GM19023 (cell line): ENCODE results near the gene TSFM.

ENCODE experiments used
- ATAC-seq: cut with Tn5 transposase; IDR thresholded peaks from one replicate; pipeline ENCODE4 v1.9.1; 2021; ENCODE audit warnings: mild to moderate bottlenecking, moderate library complexity; ENCODE audit not compliant: unreplicated experiment

TSFM gene

GRCh38 chr12:57833672-57834071 is 51.1 kb downstream of the TSFM start:
- ATAC-seq = no peak

- ATAC-seq = no peak
These were observed 51.7 kb downstream of the TSFM start for GRCh38 chr12:57834086-57834876.

- no peak for ATAC-seq
These were observed 53.0 kb downstream of the TSFM start for GRCh38 chr12:57835366-57836288.

- ATAC-seq = peak; percentile 35
These were observed 54.1 kb downstream of the TSFM start for GRCh38 chr12:57836442-57837375.

- ATAC-seq = no peak
These were observed 55.4 kb downstream of the TSFM start for GRCh38 chr12:57837864-57838562.

GRCh38 chr12:57838594-57839302 is 56.2 kb downstream of the TSFM start:
- no peak for ATAC-seq

- ATAC-seq = no peak
These were observed 57.4 kb downstream of the TSFM start for GRCh38 chr12:57839996-57840395.

GRCh38 chr12:57840726-57841125 is 58.1 kb downstream of the TSFM start:
- no peak for ATAC-seq

GRCh38 chr12:57841445-57841844 is 58.9 kb downstream of the TSFM start:
- ATAC-seq = no peak

- no peak for ATAC-seq
These were observed 60.0 kb downstream of the TSFM start for GRCh38 chr12:57842342-57843294.

GRCh38 chr12:57844709-57845477 is 62.3 kb downstream of the TSFM start:
- peak; percentile 22 for ATAC-seq

GRCh38 chr12:57845478-57846284 is 63.1 kb downstream of the TSFM start:
- peak; percentile 34 for ATAC-seq

GRCh38 chr12:57846285-57846576 is 63.6 kb downstream of the TSFM start:
- peak; percentile 6 for ATAC-seq

GRCh38 chr12:57846577-57847319 is 64.2 kb downstream of the TSFM start, which contains the start of gene CTDSP2:
Gene CTDSP2, minus strand, starts transcription at chr12:57846729. Its CDS starts 294 bp downstream, at chr12:57846435.
- peak; percentile 46 for ATAC-seq
